ENCODE measurements around the gene CRLF2.
"Not testable (repeated sequence)": the region's sequence is repeated elsewhere in the genome, so short reads cannot be mapped to it uniquely, and the experiment has no call there.

Gene CRLF2

GRCh38 chrX:1212532-1212931 lies at the start of gene CRLF2:
Gene CRLF2, minus strand, starts transcription at chrX:1212649. Its CDS starts 15 bp downstream, at chrX:1212634.
- DNase-seq (ENCODE audit: low read depth, low spot score), result no peak

GRCh38 chrX:1261771-1262170 lies 49.3 kb upstream of the CRLF2 start:
- DNase-seq (ENCODE audit: low read depth, low spot score), result not testable (repeated sequence)

GRCh38 chrX:1261285-1261684 lies 48.8 kb upstream of the CRLF2 start:
- DNase-seq (ENCODE audit: low read depth, low spot score), result no peak

- no peak for DNase-seq (ENCODE audit: low read depth, low spot score)
Observed at GRCh38 chrX:1252861-1253260, 40.4 kb upstream of the CRLF2 start.

GRCh38 chrX:1249101-1249887 lies 36.8 kb upstream of the CRLF2 start:
- no peak for DNase-seq (ENCODE audit: low read depth, low spot score)

GRCh38 chrX:1248331-1249061 lies 36.0 kb upstream of the CRLF2 start:
- no peak for DNase-seq (ENCODE audit: low read depth, low spot score)

- DNase-seq (ENCODE audit: low read depth, low spot score), result no peak
Observed at GRCh38 chrX:1246816-1247215, 34.4 kb upstream of the CRLF2 start.

- DNase-seq (ENCODE audit: low read depth, low spot score), result no peak
Observed at GRCh38 chrX:1244164-1245076, 32.0 kb upstream of the CRLF2 start.

GRCh38 chrX:1242891-1243402 lies 30.5 kb upstream of the CRLF2 start:
- no peak for DNase-seq (ENCODE audit: low read depth, low spot score)

- not testable (repeated sequence) for DNase-seq (ENCODE audit: low read depth, low spot score)
Observed at GRCh38 chrX:1240551-1240950, 28.1 kb upstream of the CRLF2 start.

- no peak for DNase-seq (ENCODE audit: low read depth, low spot score)
Observed at GRCh38 chrX:1239681-1240142, 27.3 kb upstream of the CRLF2 start.

GRCh38 chrX:1231850-1232465 lies 19.5 kb upstream of the CRLF2 start:
- DNase-seq (ENCODE audit: low read depth, low spot score), result no peak

GRCh38 chrX:1228101-1228500 lies 15.7 kb upstream of the CRLF2 start:
- not testable (repeated sequence) for DNase-seq (ENCODE audit: low read depth, low spot score)

GRCh38 chrX:1226249-1226648 lies 13.8 kb upstream of the CRLF2 start:
- DNase-seq (ENCODE audit: low read depth, low spot score), result no peak

GRCh38 chrX:1224954-1225353 lies 12.5 kb upstream of the CRLF2 start:
- no peak for DNase-seq (ENCODE audit: low read depth, low spot score)

GRCh38 chrX:1223242-1223600 lies 10.8 kb upstream of the CRLF2 start:
- no peak for DNase-seq (ENCODE audit: low read depth, low spot score)

- no peak for DNase-seq (ENCODE audit: low read depth, low spot score)
Observed at GRCh38 chrX:1222531-1223241, 10.2 kb upstream of the CRLF2 start.

GRCh38 chrX:1221296-1221845 lies 8.9 kb upstream of the CRLF2 start:
- DNase-seq (ENCODE audit: low read depth, low spot score), result no peak

- no peak for DNase-seq (ENCODE audit: low read depth, low spot score)
Observed at GRCh38 chrX:1218286-1218685, 5.8 kb upstream of the CRLF2 start.

GRCh38 chrX:1215123-1215823 lies 2.8 kb upstream of the CRLF2 start:
- no peak for DNase-seq (ENCODE audit: low read depth, low spot score)
